GM19468 (cell line): ENCODE measurements around the gene GPATCH4.
"Not testable (repeated sequence)": the region's sequence is repeated elsewhere in the genome, so short reads cannot be mapped to it uniquely, and the experiment has no call there.

ENCODE experiments used
- ATAC-seq: cut with Tn5 transposase; IDR thresholded peaks from one replicate; pipeline ENCODE4 v1.9.1; 2021; ENCODE audit warnings: mild to moderate bottlenecking, moderate library complexity, moderate number of reproducible peaks; ENCODE audit not compliant: unreplicated experiment; ENCODE audit errors: extremely low read depth

The GPATCH4 gene

DNA sequence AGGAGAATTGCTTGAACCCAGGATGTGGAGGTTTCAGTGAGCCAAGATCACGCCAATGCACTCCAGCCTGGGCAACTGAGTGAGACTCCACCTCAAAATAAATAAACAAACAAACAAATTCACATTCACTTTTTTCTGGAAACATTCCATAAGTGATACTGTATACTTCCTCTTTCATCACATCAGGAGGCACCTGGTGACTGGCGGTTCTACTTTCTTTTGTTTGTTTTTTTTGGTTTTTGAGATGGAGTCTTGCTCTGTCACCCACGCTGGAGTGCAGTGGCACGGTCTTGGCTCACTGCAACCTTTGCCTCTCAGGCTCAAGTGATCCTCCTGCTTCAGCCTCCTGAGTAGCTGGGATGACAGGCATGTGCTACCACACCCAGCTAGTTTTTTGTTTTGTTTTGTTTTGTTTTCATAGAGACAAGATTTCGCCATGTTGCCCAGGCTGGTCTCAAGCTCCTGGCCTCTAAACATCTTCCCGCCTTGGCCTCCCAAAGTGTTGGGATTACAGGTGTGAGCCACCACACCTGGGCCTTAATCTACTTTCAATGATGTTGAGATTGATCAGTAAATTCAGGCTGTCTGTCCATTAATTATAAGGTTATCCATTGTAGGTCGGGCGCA is 28.7 kb upstream of the GPATCH4 start:
- no peak for ATAC-seq

- no peak for ATAC-seq
Observed at GRCh38 chr1:156627313-156627880, 26.1 kb upstream of the GPATCH4 start.

DNA sequence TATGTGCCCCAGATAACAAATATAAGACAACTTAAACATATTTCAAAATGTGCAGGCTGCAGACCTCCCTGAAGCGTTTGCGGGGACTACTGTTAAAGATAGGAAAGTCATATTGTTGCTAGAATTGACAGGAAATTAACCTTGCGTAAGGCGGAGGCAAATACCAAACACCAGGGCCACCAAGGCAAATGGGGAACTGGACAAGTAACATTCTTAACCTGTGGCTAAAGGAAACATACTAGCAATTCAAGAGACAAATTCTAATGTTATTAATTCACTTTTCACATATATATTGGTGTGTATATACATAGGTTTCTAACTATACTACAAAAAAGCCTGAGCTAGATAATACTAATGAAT is 24.8 kb upstream of the GPATCH4 start:
- no peak for ATAC-seq

GRCh38 chr1:156625436-156626078 is 24.3 kb upstream of the GPATCH4 start:
- no peak for ATAC-seq

DNA sequence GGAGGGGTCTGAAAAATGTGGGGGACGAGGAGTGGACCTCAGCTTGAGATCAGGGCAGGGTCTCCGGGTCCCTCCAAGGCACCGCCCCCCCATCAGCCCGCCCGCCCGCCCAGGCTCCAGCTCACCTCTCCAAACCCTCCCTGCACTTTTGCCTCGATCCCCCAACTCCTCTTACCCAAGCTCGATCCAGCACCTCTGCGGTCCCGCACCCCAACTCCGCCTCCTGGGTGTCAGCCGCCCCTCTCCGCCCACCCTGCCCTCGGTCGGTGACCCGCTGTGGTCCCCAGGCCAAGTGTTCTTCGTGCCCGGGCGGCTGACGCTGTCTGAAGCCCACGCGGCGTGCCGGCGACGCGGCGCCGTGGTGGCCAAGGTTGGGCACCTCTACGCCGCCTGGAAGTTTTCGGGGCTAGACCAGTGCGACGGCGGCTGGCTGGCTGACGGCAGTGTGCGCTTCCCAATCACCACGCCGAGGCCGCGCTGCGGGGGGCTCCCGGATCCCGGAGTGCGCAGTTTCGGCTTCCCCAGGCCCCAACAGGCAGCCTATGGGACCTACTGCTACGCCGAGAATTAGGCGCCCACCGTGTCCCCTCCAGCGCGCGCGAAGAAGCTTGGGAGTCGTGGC is 23.6 kb upstream of the GPATCH4 start:
- ATAC-seq, result no peak

DNA sequence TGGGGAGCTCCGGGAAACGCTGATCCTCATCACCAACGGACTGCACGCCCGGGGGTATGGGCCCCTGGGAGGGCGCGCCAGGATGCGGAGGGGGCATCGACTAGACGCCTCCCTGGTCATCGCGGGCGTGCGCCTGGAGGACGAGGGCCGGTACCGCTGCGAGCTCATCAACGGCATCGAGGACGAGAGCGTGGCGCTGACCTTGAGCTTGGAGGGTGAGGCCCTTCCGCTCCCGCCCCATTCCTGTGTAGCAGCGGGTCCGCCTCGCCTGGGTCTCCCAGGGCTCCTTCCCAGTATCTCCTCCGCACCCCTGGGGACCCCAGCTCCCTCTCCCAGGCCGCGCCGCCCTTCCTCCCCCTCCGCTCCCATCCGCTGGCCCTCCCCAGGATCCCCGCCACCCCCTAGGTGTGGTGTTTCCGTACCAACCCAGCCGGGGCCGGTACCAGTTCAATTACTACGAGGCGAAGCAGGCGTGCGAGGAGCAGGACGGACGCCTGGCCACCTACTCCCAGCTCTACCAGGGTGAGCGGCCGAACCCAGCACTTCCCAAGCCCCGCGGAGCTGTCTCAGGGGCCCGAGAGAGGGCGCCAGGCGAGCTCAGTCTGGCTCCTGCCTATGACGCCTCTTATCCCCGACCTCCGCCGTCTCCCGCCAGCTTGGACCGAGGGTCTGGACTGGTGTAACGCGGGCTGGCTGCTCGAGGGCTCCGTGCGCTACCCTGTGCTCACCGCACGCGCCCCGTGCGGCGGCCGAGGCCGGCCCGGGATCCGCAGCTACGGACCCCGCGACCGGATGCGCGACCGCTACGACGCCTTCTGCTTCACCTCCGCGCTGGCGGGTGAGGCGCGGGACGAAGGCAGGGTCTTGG is 22.9 kb upstream of the GPATCH4 start:
- no peak for ATAC-seq

- no peak for ATAC-seq
Observed at GRCh38 chr1:156622581-156623297, 21.5 kb upstream of the GPATCH4 start.

DNA sequence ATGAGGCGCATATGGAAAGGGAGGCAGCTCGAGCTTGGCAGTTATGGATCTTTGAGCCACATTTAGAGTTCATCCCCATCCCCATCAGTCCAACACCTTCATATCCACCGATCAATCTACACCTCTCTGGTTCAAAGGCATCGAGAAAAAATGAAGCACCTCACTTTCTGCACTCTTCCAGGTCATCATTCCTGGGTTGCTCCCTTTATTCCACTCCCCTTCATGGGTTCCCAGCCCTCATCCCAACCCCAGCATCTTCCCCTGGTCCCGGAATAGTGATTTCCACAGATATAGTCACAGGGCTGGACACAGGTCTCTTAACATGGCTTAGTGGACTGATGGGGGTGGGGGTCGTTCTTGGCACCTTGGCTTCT is 18.3 kb upstream of the GPATCH4 start:
- ATAC-seq, result no peak

DNA sequence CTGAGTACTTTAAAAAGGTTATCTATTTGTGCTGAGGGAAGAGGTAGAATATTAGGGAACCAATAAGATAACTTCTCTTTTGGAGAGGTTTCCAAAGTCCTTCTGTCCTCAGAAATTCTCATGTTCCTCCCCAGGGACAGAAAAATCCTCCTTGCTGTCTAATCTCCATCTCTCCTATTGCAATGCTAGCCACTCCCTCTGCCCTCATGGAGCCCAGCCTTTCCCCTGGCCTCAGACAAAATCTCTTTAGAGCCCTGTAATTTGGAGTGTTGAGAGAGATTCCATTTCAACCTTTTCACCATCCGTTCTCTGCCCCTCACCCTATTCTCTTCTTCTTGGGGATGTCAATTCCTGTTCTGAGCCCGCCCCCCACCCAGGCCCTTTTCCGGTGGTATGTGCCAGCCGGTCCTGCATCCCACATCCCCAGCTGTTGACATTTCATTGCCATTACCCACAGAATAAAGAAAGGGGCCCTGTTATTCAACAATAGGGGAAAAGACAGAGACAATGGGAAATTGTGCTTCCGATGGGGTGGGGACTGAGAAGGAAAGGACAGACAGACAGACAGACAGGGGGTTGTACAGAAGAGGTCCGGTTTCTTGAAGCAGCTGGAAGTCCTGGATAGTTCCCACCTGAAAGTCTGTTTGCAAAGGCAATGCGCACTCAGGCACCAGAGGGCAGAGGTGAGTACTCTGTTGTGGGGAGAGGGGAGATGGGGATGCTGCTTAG is 17.7 kb upstream of the GPATCH4 start, which contains the start of gene HAPLN2:
Gene HAPLN2, plus strand, starts transcription at position 563 of the 729 bp plus-strand sequence. CDS start 4,076 bp downstream, outside the sequence.
- ATAC-seq, result no peak

- no peak for ATAC-seq
Observed at GRCh38 chr1:156616463-156616862, 15.2 kb upstream of the GPATCH4 start.

DNA sequence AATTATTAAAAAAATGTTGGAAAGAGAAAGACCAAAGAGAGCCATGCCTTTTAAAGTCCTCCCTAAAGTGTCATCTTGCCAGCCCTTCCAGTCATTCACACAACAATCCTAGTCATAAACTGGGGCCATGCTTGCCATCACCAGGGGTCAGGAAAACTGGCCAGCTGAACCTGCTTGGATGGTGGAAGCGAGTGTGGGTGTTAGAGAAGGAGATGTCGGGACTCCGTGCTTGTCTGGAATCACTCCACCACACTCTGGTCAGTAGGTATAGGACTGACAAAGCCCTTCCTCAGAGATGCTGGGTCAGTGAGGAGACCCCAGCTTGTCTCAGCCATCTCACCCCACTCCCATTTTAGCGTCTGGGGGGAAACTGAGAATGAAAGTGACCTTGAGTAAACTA is 14.7 kb upstream of the GPATCH4 start:
- ATAC-seq, result no peak

DNA sequence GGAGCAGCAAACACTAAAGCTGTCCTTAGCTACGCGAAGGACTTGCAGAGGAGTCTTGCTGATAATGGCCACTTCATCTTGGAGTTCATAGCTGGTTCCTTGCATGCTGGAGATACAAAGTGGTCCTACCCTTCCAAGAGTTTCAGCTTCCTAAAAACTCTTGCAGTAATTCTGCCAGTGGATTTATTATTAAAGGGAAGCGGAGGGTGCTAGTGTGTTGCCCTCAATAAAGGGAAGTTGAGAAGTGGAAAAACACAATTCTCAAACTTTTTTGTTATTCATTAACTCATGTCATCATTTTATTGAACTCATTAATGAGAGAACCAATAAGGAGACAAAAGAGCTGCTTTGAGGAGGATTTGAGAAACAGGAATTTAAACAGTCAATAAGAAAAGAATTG is 11.4 kb upstream of the GPATCH4 start:
- ATAC-seq, result no peak

DNA sequence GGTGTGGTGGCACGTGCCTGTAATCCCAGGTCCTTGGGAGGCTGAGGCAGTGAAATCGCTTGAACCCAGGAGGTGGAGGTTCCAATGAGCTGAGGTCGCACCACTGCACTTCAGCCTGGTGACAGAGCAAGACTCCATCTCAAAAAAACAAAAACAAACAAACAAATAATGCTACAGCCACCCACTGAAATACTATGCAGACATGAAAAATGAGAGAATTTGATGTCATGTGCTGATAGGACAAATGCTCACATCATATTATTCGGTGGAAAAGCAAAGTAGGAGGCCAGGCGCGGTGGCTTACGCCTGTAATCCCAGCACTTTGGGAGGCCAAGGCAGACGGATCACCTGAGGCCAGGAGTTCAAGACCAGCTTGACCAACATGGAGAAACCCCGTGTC is 8.8 kb upstream of the GPATCH4 start:
- ATAC-seq, result not testable (repeated sequence)

DNA sequence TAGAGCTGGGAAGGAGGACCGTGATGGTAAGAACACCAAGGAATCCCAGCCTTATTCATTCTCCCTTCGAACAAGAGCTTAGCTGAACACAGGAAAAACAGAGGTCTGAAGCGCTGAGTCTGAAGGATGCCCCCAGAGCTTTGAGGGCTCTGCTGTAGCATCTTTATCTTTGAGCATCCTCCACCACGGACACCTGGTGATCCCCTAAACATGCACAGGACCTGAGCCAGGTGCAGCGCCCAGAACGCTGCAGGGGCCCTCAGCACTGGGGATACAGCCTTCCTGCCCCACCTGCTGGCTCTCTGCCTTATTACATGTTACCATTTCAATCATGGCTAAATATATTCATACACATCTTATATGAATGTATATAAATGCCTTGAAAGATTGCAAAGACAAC is 7.7 kb upstream of the GPATCH4 start:
- no peak for ATAC-seq

- no peak for ATAC-seq
Observed at GRCh38 chr1:156608036-156608674, 6.9 kb upstream of the GPATCH4 start.

DNA sequence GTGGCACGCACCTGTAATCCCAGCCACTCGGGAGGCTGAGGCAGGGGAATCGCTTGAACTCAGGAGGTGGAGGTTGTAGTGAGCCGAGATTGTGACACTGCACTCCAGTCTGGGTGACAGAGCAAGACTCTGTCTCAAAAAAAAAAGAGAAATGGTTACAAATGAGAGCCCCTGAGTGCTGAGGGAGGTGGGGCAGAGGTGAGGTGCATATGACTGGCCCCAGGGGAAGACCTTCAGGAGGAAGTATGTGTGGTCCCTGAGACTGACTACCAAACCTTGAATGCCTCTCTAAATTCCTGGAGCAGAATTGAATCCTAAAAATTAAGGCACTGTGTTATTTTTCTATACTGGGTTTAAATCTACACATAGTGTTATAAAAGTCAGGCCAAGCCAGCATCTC is 6.1 kb upstream of the GPATCH4 start:
- ATAC-seq, result not testable (repeated sequence)

DNA sequence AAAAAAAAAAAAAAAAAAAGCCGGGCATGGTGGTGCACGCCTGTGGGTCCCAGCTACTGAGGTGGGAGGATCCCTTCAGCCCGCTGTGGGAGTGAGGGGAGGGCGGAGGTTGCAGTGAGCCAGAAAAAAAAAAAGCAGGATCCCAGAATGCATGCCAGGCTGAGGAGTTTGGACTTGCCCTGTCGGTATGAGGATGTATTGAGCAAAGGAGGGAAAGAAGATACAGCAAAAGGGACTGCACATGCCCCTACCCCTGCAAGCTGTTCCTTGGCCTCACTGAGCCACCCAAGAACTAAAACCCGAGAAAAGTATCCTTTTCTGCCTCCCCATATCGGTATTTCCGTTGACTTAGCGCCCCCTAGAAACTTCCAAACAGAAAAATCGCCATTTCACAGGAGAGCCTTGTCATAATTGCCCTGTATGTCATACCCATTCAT is 1.3 kb upstream of the GPATCH4 start:
- no peak for ATAC-seq

DNA sequence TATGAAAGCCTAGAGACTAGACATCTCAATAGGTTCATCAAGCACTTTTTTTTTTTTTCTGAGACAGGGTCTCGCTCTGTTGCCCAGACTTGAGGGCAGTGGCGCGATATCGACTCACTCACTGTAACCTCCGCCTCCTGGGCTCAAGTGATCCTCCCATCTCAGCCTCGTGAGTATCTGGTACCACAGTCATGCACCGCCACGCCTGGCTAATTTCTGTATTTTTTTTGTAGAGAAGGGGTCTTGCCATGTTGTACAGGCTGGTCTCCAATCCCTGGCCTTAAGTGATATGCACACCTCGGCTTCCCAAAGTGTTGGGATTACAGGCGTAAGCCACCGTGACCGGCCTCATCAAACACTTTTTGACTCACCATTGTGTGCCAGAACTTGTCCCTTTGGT is 613 bp upstream of the GPATCH4 start:
- no peak for ATAC-seq

DNA sequence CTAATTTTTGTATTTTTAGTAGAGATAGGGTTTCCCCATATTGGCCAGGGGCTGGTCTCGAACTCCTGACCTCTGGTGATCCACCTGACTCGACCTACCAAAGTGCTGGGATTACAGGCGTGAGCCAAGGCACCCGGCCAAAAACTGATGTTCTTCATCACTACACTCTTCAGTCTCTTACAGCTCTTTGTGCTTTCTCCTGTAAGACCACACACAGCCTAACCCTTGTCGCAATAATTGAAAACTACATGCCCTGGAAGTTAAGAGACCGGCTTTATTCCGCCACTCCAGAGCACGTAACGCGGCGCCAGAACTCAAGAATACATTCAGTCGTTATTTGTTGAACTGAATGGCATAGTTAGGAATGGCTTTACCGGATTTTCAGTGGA is 552 bp downstream of the GPATCH4 start:
- no peak for ATAC-seq
